ENCODE data around the gene RAB4A.

DNA sequence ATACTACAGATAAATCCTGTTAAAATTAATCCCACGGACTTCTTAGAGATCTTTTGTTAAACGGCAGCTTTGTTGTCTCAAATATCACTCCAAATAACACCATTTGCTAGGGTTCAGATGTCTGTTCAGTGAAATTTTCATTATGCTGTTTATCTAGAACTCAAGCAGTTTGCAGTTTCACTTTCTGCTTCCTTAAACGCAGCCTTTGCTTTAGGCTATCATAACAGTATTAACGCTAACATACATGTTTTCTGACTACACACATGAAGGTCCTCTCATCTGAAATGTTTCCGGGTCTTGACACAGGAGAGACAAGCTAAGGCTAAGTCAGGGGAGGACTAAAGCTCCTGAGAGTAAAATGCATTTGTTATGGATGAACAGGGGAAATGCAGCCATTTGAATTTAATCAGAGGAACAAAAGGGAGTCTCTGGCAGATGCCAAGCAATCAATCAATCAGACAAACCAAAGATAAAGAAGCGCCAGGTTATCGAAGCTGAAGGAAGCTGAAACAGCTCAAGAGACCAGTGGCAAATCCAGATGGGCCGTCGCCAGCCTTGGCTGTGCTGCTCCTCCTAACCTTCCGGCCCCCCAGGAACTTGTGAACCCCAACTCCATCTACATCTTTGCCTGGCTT lies 55.1 kb downstream of the RAB4A start:
- TF ChIP-seq, protein P1, sequence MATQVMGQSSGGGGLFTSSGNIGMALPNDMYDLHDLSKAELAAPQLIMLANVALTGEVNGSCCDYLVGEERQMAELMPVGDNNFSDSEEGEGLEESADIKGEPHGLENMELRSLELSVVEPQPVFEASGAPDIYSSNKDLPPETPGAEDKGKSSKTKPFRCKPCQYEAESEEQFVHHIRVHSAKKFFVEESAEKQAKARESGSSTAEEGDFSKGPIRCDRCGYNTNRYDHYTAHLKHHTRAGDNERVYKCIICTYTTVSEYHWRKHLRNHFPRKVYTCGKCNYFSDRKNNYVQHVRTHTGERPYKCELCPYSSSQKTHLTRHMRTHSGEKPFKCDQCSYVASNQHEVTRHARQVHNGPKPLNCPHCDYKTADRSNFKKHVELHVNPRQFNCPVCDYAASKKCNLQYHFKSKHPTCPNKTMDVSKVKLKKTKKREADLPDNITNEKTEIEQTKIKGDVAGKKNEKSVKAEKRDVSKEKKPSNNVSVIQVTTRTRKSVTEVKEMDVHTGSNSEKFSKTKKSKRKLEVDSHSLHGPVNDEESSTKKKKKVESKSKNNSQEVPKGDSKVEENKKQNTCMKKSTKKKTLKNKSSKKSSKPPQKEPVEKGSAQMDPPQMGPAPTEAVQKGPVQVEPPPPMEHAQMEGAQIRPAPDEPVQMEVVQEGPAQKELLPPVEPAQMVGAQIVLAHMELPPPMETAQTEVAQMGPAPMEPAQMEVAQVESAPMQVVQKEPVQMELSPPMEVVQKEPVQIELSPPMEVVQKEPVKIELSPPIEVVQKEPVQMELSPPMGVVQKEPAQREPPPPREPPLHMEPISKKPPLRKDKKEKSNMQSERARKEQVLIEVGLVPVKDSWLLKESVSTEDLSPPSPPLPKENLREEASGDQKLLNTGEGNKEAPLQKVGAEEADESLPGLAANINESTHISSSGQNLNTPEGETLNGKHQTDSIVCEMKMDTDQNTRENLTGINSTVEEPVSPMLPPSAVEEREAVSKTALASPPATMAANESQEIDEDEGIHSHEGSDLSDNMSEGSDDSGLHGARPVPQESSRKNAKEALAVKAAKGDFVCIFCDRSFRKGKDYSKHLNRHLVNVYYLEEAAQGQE (IDR thresholded peaks at IDR 0.05; ENCODE audit: low read depth): no peak
- TF ChIP-seq NFIC (IDR thresholded peaks at IDR 0.05): no peak
